Right atrium auricular region (tissue), 2 donors: Measurements from ENCODE around the gene CNDP1. TPM values are rescaled to one million over a fixed set of nuclear protein-coding genes. Genes with fewer than 3 reads are reported as not detected.
A peak's percentile ranks its signal among the peaks of the same experiment; 100 is the strongest.

ENCODE experiments used
- DNase-seq: peaks from one replicate; pipeline ENCODE4 v3.0.0-alpha.2; 2019; ENCODE audit warnings: low spot score
- H3K27ac ChIP-seq, 2 donors: fragments of 200-600 bp; sonication (generic); 1 replicate in 1 of 2; 2 replicates in 1 of 2; pipeline ENCODE4 v1.5.1; 2016 to 2019
- H3K27me3 ChIP-seq, 2 donors: fragments of 200-600 bp; sonication (generic); one replicate each; pipeline versions ENCODE4 v1.5.1 to v1.6.0; 2017 to 2019
- H3K36me3 ChIP-seq: fragments of 200-600 bp; sonication (generic); one replicate; pipeline ENCODE4 v1.5.1; 2016
- H3K4me1 ChIP-seq, 2 donors: fragments of 200-600 bp; sonication (generic); one replicate each; pipeline versions ENCODE4 v1.5.1 to v1.6.0; 2017 to 2019
- H3K4me3 ChIP-seq, 2 donors: fragments of 200-600 bp; sonication (generic); 1 replicate in 1 of 2; 2 replicates in 1 of 2; pipeline ENCODE4 v1.5.1; 2017 to 2019; ENCODE audit warnings: mild to moderate bottlenecking in 1 of 2, moderate library complexity in 1 of 2
- H3K9me3 ChIP-seq, 2 donors: fragments of 200-600 bp; sonication (generic); one replicate each; pipeline ENCODE4 v1.5.1; 2019
- CTCF ChIP-seq, 2 donors: fragments of 200-600 bp; sonication (generic); IDR thresholded peaks; one replicate each; pipeline ENCODE4 v1.5.1; 2019; ENCODE audit warnings: antibody characterized with exemption in 2 of 2
- total RNA-seq, 2 donors: library from RNA; depleted of rRNA; stranded (reverse); fragments of >200 nt; gene quantifications; one replicate each; pipeline ENCODE4 v1.1.0, GENCODE V29; 2016

CNDP1 gene
- total RNA-seq, 2 donors from 2014 or later = not detected

- peaks cover 0 to 4% of the 10 kb centered on the region in 2 donors for H3K9me3 ChIP-seq
- no peak for TF ChIP-seq CTCF (IDR thresholded peaks at IDR 0.05)
- no peaks in the 10 kb centered on the region for H3K4me1 ChIP-seq
- H3K27me3 ChIP-seq = no peaks in the 10 kb centered on the region
- H3K36me3 ChIP-seq = no peaks in the 10 kb centered on the region
- no peak overlapping the region for H3K27ac ChIP-seq
- H3K4me3 ChIP-seq = no peak overlapping the region
- DNase-seq = no peak
Measured at GRCh38 chr18:74613381-74613780, 79.1 kb downstream of the CNDP1 start.

GRCh38 chr18:74616494-74616893, 82.2 kb downstream of the CNDP1 start:
- H3K27ac ChIP-seq = no peak overlapping the region
- H3K27me3 ChIP-seq = no peaks in the 10 kb centered on the region
- TF ChIP-seq CTCF (IDR thresholded peaks at IDR 0.05) = no peak
- H3K4me3 ChIP-seq = no peak overlapping the region
- H3K9me3 ChIP-seq = peaks cover 0 to 4% of the 10 kb centered on the region in 2 donors
- no peaks in the 10 kb centered on the region for H3K36me3 ChIP-seq
- no peak for DNase-seq
- H3K4me1 ChIP-seq = no peaks in the 10 kb centered on the region

GRCh38 chr18:74617486-74617885, 83.2 kb downstream of the CNDP1 start:
- peaks cover 0 to 4% of the 10 kb centered on the region in 2 donors for H3K9me3 ChIP-seq
- H3K4me1 ChIP-seq = no peaks in the 10 kb centered on the region
- H3K27me3 ChIP-seq = no peaks in the 10 kb centered on the region
- no peak overlapping the region for H3K4me3 ChIP-seq
- no peak for DNase-seq
- TF ChIP-seq CTCF (IDR thresholded peaks at IDR 0.05) = no peak
- no peaks in the 10 kb centered on the region for H3K36me3 ChIP-seq
- H3K27ac ChIP-seq = no peak overlapping the region

DNA sequence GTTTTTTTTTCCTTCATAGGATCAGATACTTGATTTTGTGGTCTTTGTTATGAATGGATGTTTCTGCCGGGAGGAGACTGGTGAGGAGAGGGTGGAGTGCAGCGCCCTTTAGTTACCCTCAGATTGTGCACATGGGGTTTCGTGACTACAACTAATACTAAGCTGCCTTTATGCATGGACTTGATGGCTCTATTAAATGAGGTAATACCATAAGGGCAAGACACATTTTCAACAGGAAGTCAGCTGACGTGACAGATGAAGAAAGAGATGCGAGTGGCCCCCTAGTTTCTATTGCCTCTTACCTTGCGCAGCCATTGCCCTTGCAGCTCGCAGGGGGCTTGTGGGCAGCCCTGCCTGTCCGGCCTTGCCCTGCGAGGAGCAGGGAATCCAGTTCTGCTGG, 87.8 kb downstream of the CNDP1 start:
- Histone ChIP-seq H3K36me3 (no peaks in the 10 kb centered on the region), H3K9me3 (no peaks in the 10 kb centered on the region), H3K4me3 (no peak overlapping the region), H3K27ac (no peak overlapping the region), H3K4me1 (no peaks in the 10 kb centered on the region), H3K27me3 (no peaks in the 10 kb centered on the region)
- TF ChIP-seq CTCF (IDR thresholded peaks at IDR 0.05) = no peak
- DNase-seq = no peak

DNA sequence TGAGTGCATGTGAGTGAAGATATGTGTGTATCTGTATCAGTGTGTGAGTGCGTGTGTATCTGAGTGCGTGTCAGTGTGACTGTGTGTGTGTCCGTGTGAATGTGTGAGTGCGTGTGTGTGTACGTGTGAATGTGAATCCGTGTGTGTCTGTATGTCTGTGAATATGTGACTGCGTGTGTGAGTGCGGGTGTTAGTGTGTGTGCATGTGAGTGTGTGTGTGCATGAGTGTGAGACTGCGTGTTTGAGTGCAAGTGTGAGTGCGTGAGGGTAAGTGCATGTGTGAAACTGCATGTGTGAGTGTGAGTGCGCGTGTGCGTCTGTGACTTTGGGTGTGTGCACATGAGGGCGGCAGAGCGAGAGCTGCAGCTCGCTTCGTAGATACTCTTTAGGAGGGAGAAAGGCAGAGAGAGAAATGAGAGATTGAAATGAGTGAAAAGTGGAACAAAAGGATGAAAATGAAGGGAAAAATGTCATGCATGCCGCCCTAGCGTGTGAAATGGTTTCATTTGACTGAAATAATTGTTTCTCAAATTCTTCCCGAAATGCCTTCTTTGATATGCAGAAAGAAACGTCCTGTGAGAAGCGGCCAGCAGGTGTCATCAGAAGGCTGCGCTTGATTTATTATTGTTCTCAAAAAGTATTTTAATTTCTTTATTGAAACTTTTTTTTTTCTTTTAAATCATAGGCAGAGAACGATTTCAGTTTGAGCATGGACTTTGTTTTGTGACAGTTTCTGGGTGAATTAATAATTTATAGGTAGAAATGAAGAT, 88.9 kb downstream of the CNDP1 start:
- Histone ChIP-seq H3K27ac (no peak overlapping the region), H3K4me1 (no peaks in the 10 kb centered on the region), H3K4me3 (no peak overlapping the region), H3K27me3 (no peaks in the 10 kb centered on the region), H3K9me3 (no peaks in the 10 kb centered on the region), H3K36me3 (no peaks in the 10 kb centered on the region)
- TF ChIP-seq CTCF (IDR thresholded peaks at IDR 0.05) = peak; percentile 22 to 51
- DNase-seq = no peak

GRCh38 chr18:74624466-74624865, 90.2 kb downstream of the CNDP1 start:
- Histone ChIP-seq H3K36me3 (no peaks in the 10 kb centered on the region), H3K4me3 (no peak overlapping the region), H3K4me1 (no peaks in the 10 kb centered on the region), H3K27ac (no peak overlapping the region), H3K9me3 (no peaks in the 10 kb centered on the region), H3K27me3 (no peaks in the 10 kb centered on the region)
- TF ChIP-seq CTCF (IDR thresholded peaks at IDR 0.05) = no peak
- DNase-seq = no peak
